A549 (cell line): ENCODE data around the gene ARHGAP40. TPM values are rescaled to one million over a fixed set of nuclear protein-coding genes. Genes with fewer than 3 reads are reported as not detected.

ENCODE experiments used
- ATAC-seq, 2 experiments: fragments of 200-7000 bp in 1 of 2; fragments of >200 bp in 1 of 2; cut with Nextera tagmentation in 1 of 2; cut with Tn5 transposase in 1 of 2; 3 replicates each; pipeline versions ENCODE4 v1.8.0 to v1.9.1; 2018 to 2020; ENCODE audit warnings: mild to moderate bottlenecking in 1 of 2, moderate library complexity in 1 of 2
- CTCF ChIA-PET: fragments of 300-600 bp; sonication (Branson Sonifier 250); formaldehyde crosslinking; extraction: SDS; loops from one replicate; lab custom pipeline; 2021; ENCODE audit warnings: antibody characterized with exemption, inconsistent platforms; lab: Yijun Ruan, JAX
- POLR2A ChIA-PET: fragments of 350-600 bp; formaldehyde crosslinking; extraction: SDS; loops from one replicate; lab custom pipeline; 2021; ENCODE audit warnings: antibody characterized with exemption, inconsistent platforms; lab: Yijun Ruan, JAX
- DNase-seq, 2 experiments: peaks; one replicate each; pipeline versions ENCODE4 v3.0.0 to v3.0.0-alpha.2; 2011 to 2016; ENCODE audit warnings: low read depth in 1 of 2, low spot score in 1 of 2
- FAIRE-seq: peaks from 2 replicates; lab custom pipeline; 2011; peaks lifted over from hg19 to GRCh38; lab: Jason Lieb, UNC
- H3K27ac ChIP-seq, 2 experiments: fragments of >200 bp; sonication (Bioruptor Twin); formaldehyde crosslinking; 3 replicates each; pipeline ENCODE4 v1.5.1; 2016 to 2017
- H3K4me1 ChIP-seq: fragments of >200 bp; sonication (Bioruptor Twin); formaldehyde crosslinking; 3 replicates; pipeline ENCODE4 v1.6.1; 2016
- H3K4me2 ChIP-seq: fragments of >200 bp; sonication (Bioruptor Twin); formaldehyde crosslinking; 3 replicates; pipeline ENCODE4 v1.6.1; 2016
- H3K4me3 ChIP-seq: fragments of >200 bp; sonication (Bioruptor Twin); formaldehyde crosslinking; 3 replicates; pipeline ENCODE4 v1.5.1; 2016
- H3K9me3 ChIP-seq: fragments of >200 bp; sonication (Bioruptor Twin); formaldehyde crosslinking; 3 replicates; pipeline ENCODE4 v1.6.1; 2016
- BCL3 ChIP-seq: fragments of >200 bp; sonication (Bioruptor Twin); formaldehyde crosslinking; IDR thresholded peaks from 3 replicates; pipeline ENCODE4 v1.6.1; 2016
- CBX2 ChIP-seq: fragments of 200-600 bp; sonication (generic); IDR thresholded peaks from 2 replicates; pipeline ENCODE4 v1.6.1; 2016; ENCODE audit warnings: low read depth, mild to moderate bottlenecking, borderline replicate concordance
- CBX8 ChIP-seq: fragments of 200-600 bp; sonication (generic); IDR thresholded peaks from 2 replicates; pipeline ENCODE4 v1.6.1; 2016
- CEBPB ChIP-seq, 2 experiments: fragments of >200 bp in 1 of 2; sonication (Bioruptor Twin) in 1 of 2; formaldehyde crosslinking in 1 of 2; IDR thresholded peaks; 2 replicates each; pipeline ENCODE4 v1.6.1; 2012 to 2016
- CHD4 ChIP-seq: fragments of 200-600 bp; sonication (generic); IDR thresholded peaks from 2 replicates; pipeline ENCODE4 v1.6.1; 2016; ENCODE audit warnings: antibody characterized with exemption, mild to moderate bottlenecking, borderline replicate concordance
- EHMT2 ChIP-seq: fragments of 200-600 bp; sonication (generic); IDR thresholded peaks from 2 replicates; pipeline ENCODE4 v1.6.1; 2016; ENCODE audit warnings: antibody characterized with exemption, low read depth, mild to moderate bottlenecking, moderate library complexity
- EP300 ChIP-seq, 2 experiments: fragments of >200 bp; sonication (Bioruptor Twin); formaldehyde crosslinking; IDR thresholded peaks; 2 replicates in 1 of 2; 3 replicates in 1 of 2; pipeline ENCODE4 v1.6.1; 2016 to 2017
- HDAC2 ChIP-seq: fragments of 200-600 bp; sonication (generic); IDR thresholded peaks from 2 replicates; pipeline ENCODE4 v1.6.1; 2016
- HOXA7 ChIP-seq: fragments of 250-450 bp; sonication (Bioruptor Pico); IDR thresholded peaks from 2 replicates; pipeline ENCODE4 v1.5.0; 2020; ENCODE audit warnings: mild to moderate bottlenecking, moderate library complexity
- JUN ChIP-seq, 2 experiments: fragments of >200 bp; sonication (Bioruptor Twin); formaldehyde crosslinking; IDR thresholded peaks; 2 replicates in 1 of 2; 3 replicates in 1 of 2; pipeline ENCODE4 v1.6.1; 2016 to 2017
- KDM5A ChIP-seq: fragments of 200-600 bp; sonication (generic); IDR thresholded peaks from 2 replicates; pipeline ENCODE4 v1.6.1; 2016; ENCODE audit warnings: antibody characterized with exemption, mild to moderate bottlenecking
- MAFK ChIP-seq: fragments of 450-650 bp; IDR thresholded peaks from 2 replicates; pipeline ENCODE4 v1.6.1; 2014; ENCODE audit not compliant: partially characterized antibody
- NFE2L2 ChIP-seq: fragments of 150-350 bp; conservative IDR thresholded peaks from 2 replicates; pipeline ENCODE4 v1.6.1; 2014; ENCODE audit warnings: low read length
- NPAS2 ChIP-seq: fragments of 250-450 bp; sonication (Bioruptor Pico); IDR thresholded peaks from 2 replicates; pipeline ENCODE4 v1.8.0; 2022; ENCODE audit warnings: mild to moderate bottlenecking, moderate library complexity, borderline replicate concordance
- RARB ChIP-seq: fragments of 250-450 bp; sonication (Bioruptor Pico); IDR thresholded peaks from 2 replicates; pipeline ENCODE4 v1.8.0; 2021; ENCODE audit warnings: mild to moderate bottlenecking, moderate library complexity
- REST ChIP-seq: fragments of 200-600 bp; sonication (generic); IDR thresholded peaks from 2 replicates; pipeline ENCODE4 v1.6.1; 2016; ENCODE audit warnings: antibody characterized with exemption, mild to moderate bottlenecking, moderate library complexity
- RFX5 ChIP-seq: fragments of 450-650 bp; IDR thresholded peaks from 2 replicates; pipeline ENCODE4 v1.7.1; 2014; ENCODE audit warnings: antibody characterized with exemption, mild to moderate bottlenecking, moderate library complexity
- RNF2 ChIP-seq: fragments of 200-600 bp; sonication (generic); IDR thresholded peaks from 2 replicates; pipeline ENCODE4 v1.6.1; 2016; ENCODE audit warnings: low read depth, mild to moderate bottlenecking, antibody characterized with exemption, moderate library complexity, borderline replicate concordance
- SMC3 ChIP-seq: fragments of >200 bp; sonication (Bioruptor Twin); formaldehyde crosslinking; IDR thresholded peaks from 3 replicates; pipeline ENCODE4 v1.6.1; 2018; ENCODE audit warnings: inconsistent platforms
- TFCP2L1 ChIP-seq: fragments of 250-450 bp; sonication (Bioruptor Pico); IDR thresholded peaks from 2 replicates; pipeline ENCODE4 v1.5.0; 2021; ENCODE audit warnings: mild to moderate bottlenecking
- TP53 ChIP-seq: fragments of 250-450 bp; sonication (Bioruptor Pico); IDR thresholded peaks from 2 replicates; pipeline ENCODE4 v1.5.0; 2021; ENCODE audit warnings: mild to moderate bottlenecking, moderate library complexity
- WGBS: methylation state at CpG from one replicate; pipeline ENCODE4 v1.1.6; 2017; ENCODE audit errors: missing lambda C conversion rate; 5-methylcytosine and 5-hydroxymethylcytosine counted together
- polyA plus RNA-seq, 4 experiments: library from polyadenylated mRNA; depleted of rRNA in 3 of 4; stranded (reverse); fragments of >200 nt; fragmentation: RNase III in 1 of 4; extraction: RNeasy Plus Mini Kit Qiagen cat#74134 plus additional on column Dnase treatment in 1 of 4; gene quantifications; 2 replicates in 3 of 4; 3 replicates in 1 of 4; pipeline ENCODE4 v1.2.3, GENCODE V29; 2011 to 2017
- TF ChIP-seq, protein P1 (sequence below): fragments of 250-450 bp; sonication (Bioruptor Pico); IDR thresholded peaks from 2 replicates; pipeline ENCODE4 v1.5.0; 2020; ENCODE audit warnings: low read depth, mild to moderate bottlenecking, moderate library complexity

ARHGAP40 gene
- polyA plus RNA-seq, 2 of the 4 experiments (the other 2 are of a cell fraction): not detected

DNA sequence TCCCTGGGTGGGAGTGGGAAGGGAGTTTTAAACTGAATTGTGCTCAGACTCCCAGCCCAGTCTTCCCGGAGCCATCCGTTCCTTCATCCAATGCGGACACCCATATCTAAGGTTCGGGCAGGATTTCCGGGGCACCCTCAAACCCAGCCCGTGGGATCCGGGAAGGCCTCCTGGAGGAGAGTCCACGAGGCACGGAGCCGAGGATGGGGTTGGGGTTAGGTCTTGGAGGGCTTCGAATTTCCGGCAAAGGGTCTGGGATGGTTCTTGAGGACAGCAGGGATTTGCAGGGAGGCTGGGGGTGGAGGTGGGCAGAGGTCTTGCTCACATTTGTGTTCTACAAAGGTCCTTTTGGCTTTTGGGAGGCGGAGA, 73.1 kb downstream of the ARHGAP40 start:
- CTCF ChIA-PET: interaction anchor here (1.7 to 4.0 kb wide), 3 partner anchors 14 to 82 kb away, joined by 3 to 14 read pairs (median 4); no protein-coding TSS in a partner anchor

DNA sequence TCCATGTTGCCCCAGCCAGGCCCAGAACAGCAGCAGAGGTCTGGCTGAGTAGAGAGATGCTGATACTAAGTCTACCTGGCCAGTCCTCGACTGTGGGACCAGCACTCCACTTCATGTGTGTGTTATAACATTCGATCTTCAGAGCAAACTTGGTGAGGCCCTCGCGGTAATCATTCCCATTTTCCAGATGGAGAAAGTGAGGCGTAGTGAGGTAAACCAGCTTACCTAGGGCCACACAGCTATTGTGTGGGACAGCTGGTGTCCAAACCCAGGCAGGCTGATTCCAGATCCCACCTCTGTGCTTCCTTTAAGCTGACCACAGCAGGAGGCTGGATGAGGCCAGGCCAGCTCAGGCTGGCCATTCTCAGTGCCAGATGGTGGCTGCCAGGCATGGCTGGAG, 75.0 kb downstream of the ARHGAP40 start:
- ChIA-PET CTCF (interaction anchor here (1.0 to 2.5 kb wide), 4 partner anchors 18 to 54 kb away, joined by 4 to 9 read pairs (median 4); no protein-coding TSS in a partner anchor), POLR2A (no interaction called here)
- no peaks in the 10 kb centered on the region for H3K9me3 ChIP-seq
- 24% methylated on average over 5 of the region's 5 CpGs for WGBS
- no peak overlapping the region for H3K4me2 ChIP-seq
- DNase-seq (no peak), ATAC-seq (no peak), FAIRE-seq (no peak)
- H3K4me1 ChIP-seq: no peaks in the 10 kb centered on the region
- TF ChIP-seq TP53 (CRISPR knock-in tag): no peak
- TF ChIP-seq RARB (CRISPR knock-in tag): no peak
- no peak for TF ChIP-seq RFX5
- no peak for TF ChIP-seq HDAC2
- TF ChIP-seq, protein P1, sequence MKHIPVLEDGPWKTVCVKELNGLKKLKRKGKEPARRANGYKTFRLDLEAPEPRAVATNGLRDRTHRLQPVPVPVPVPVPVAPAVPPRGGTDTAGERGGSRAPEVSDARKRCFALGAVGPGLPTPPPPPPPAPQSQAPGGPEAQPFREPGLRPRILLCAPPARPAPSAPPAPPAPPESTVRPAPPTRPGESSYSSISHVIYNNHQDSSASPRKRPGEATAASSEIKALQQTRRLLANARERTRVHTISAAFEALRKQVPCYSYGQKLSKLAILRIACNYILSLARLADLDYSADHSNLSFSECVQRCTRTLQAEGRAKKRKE (CRISPR knock-in tag): no peak
- no peak for TF ChIP-seq RNF2
- TF ChIP-seq MAFK: no peak
- TF ChIP-seq BCL3: no peak
- TF ChIP-seq CBX2: no peak
- no peak for TF ChIP-seq CEBPB (IDR thresholded peaks at IDR 0.05)
- H3K27ac ChIP-seq: no peak overlapping the region
- H3K4me3 ChIP-seq: no peak overlapping the region

More for the DNA sequence above, 73.1 kb downstream of the ARHGAP40 start:
- H3K9me3 ChIP-seq: no peaks in the 10 kb centered on the region
- H3K4me3 ChIP-seq: no peak overlapping the region
- no peak overlapping the region for H3K4me2 ChIP-seq
- 70% methylated on average over 13 of the region's 13 CpGs for WGBS
- ATAC-seq: no peak
- no peaks in the 10 kb centered on the region for H3K4me1 ChIP-seq
- TF ChIP-seq CBX8: no peak
- no peak for TF ChIP-seq HOXA7 (CRISPR knock-in tag)
- no peak for TF ChIP-seq NFE2L2
- TF ChIP-seq NPAS2 (CRISPR knock-in tag): no peak
- TF ChIP-seq SMC3: no peak
- TF ChIP-seq EP300 (IDR thresholded peaks at IDR 0.05): no peak
- TF ChIP-seq, all 56 proteins: peak for 0
- POLR2A ChIA-PET: no interaction called here
- no peak for FAIRE-seq
- H3K27ac ChIP-seq: no peak overlapping the region
- DNase-seq: no peak

DNA sequence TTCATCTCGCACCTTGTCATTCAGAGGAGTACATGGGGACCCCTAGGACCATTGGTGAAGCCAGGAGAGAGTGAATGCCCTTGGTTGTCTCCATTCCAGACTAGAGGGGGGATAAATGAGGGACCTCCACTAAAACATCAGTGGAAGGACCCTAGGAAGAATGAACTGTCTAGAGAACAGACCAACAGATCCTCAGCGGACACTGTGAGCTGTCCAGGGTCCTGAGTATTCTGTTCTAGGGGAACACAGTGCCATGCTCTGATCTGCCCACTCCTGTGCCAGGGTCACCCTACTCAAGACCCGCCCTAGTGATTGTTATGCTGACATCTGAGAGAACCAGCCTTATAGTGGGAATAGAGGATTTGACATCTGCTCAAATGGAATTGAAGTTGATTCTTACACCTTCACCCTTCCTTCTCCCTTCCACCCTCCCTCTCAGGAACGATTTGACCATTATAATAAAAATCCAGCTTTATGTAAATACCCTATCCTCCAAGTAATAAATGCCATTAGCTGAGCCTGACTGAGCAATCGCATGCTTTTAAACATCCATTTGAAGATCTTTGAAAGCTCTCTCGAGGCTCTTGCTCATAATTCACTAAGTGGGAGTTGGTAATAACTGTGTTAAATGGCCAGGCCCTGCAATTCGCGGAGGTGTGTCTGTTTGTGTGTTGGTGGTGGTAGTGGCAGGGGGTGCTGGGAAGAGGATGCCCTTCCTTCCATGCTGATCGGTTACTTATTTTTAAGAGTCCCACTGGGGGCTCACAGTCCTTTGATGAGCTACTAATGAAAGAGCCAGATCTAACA, 79.1 kb downstream of the ARHGAP40 start:
- 4% methylated on average over 9 of the region's 9 CpGs for WGBS
- ChIA-PET POLR2A (no interaction called here), CTCF (interaction anchor here (0.9 to 2.3 kb wide), 2 partner anchors 14 to 36 kb away, joined by 3 to 7 read pairs; no protein-coding TSS in a partner anchor)
- peak in 1 of 2 experiments; percentile 25 for DNase-seq
- H3K4me2 ChIP-seq: no peak overlapping the region
- FAIRE-seq: no peak
- TF ChIP-seq CHD4: no peak
- TF ChIP-seq TFCP2L1 (CRISPR knock-in tag): no peak
- no peak for TF ChIP-seq KDM5A
- TF ChIP-seq BCL3: no peak
- TF ChIP-seq SMC3: no peak
- TF ChIP-seq EHMT2: peak; percentile 87
- TF ChIP-seq REST: peak; percentile 94
- TF ChIP-seq CBX2: no peak
- TF ChIP-seq JUN (IDR thresholded peaks at IDR 0.05): no peak
- no peak overlapping the region for H3K4me3 ChIP-seq
- no peaks in the 10 kb centered on the region for H3K4me1 ChIP-seq
- no peaks in the 10 kb centered on the region for H3K9me3 ChIP-seq
- H3K27ac ChIP-seq: no peak overlapping the region
- ATAC-seq: peak; percentile 64 to 89
